ENCODE results near the gene NR6A1. TPM values are rescaled to one million over a fixed set of nuclear protein-coding genes. Genes with fewer than 3 reads are reported as not detected.
A peak's percentile ranks its signal among the peaks of the same experiment; 100 is the strongest.

NR6A1 gene
- total RNA-seq, 1 experiment from 2014 or later, result 97.7 TPM

DNA sequence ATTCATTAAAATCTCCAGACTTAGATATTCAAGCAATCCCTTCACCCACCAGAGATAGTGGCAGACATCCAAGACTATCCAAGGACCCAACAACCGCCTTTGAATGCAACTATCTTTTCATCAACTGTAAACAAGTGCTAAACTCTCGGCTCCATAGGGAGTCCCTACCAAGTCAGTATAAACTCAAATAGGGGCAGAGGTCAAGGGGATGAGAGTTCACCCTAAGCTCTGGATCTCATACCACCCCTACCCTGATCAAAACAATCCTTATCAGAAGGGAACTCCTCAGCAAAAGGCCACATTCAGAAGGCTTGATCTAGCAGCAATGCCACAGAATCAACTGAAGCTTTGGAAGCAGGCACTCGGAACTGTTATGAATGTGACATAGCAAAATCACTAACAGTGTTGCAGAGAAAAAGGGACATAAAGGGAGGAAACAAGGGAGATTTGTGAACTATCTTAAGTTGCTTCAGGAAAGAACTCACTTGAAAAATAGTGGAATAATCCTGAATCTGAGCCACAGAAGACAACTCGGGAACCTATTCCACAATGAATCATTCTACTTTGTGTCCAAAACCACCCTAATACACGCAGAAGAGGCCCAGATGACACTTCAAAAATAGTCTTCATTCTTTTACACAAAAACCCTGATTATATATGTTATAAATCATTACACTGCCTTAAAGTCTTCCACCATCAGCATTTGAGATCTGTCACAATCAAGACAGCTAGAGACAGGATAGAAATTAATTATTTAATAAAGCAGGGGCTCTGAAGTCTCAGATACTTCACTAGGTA lies 49.8 kb downstream of the NR6A1 start:
- H3K36me3 ChIP-seq (replicated peaks; ENCODE audit: control insufficient read depth, insufficient read depth, low read length), result no peaks in the 10 kb centered on the region; the same call in 1 of the 2 replicates
- peak; percentile 23 for DNase-seq
- no peaks in the 10 kb centered on the region for H3K27me3 ChIP-seq (ENCODE audit: control insufficient read depth, insufficient read depth, low read length)
- no peak overlapping the region for H3K4me3 ChIP-seq (ENCODE audit: insufficient read depth, low read depth, low read length)

GRCh38 chr9:124720429-124721108 lies 50.5 kb downstream of the NR6A1 start:
- DNase-seq, result no peak
- H3K4me3 ChIP-seq (ENCODE audit: insufficient read depth, low read depth, low read length), result no peak overlapping the region
- H3K27me3 ChIP-seq (ENCODE audit: control insufficient read depth, insufficient read depth, low read length), result no peaks in the 10 kb centered on the region
- H3K36me3 ChIP-seq (replicated peaks; ENCODE audit: control insufficient read depth, insufficient read depth, low read length), result no peaks in the 10 kb centered on the region; the same call in 1 of the 2 replicates

DNA sequence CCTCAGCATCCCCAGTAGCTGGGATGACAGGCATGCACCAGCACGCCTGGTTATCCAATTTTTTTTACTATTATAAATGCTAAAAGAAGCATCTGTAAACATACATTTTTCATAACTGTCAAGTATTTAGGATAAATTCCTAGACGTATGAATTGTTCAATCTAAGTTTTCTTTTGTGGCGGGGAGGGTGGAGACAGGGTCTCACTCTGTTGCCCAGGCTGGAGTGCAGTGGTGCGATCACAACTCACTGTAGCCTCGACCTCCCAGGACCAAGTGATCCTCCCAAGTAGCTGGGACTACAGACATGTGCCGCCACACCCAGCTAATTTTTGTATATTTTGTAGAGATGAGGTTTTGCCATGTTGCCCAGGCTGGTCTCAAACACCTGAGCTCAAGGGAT lies 52.2 kb downstream of the NR6A1 start:
- no peak overlapping the region for H3K4me3 ChIP-seq (ENCODE audit: insufficient read depth, low read depth, low read length)
- H3K27me3 ChIP-seq (ENCODE audit: control insufficient read depth, insufficient read depth, low read length), result no peaks in the 10 kb centered on the region
- no peaks in the 10 kb centered on the region; the same call in 1 of the 2 replicates for H3K36me3 ChIP-seq (replicated peaks; ENCODE audit: control insufficient read depth, insufficient read depth, low read length)
- no peak for DNase-seq

GRCh38 chr9:124717597-124717996 lies 53.5 kb downstream of the NR6A1 start:
- H3K4me3 ChIP-seq (ENCODE audit: insufficient read depth, low read depth, low read length), result no peak overlapping the region
- no peaks in the 10 kb centered on the region; the same call in 1 of the 2 replicates for H3K36me3 ChIP-seq (replicated peaks; ENCODE audit: control insufficient read depth, insufficient read depth, low read length)
- DNase-seq, result no peak
- no peaks in the 10 kb centered on the region for H3K27me3 ChIP-seq (ENCODE audit: control insufficient read depth, insufficient read depth, low read length)

DNA sequence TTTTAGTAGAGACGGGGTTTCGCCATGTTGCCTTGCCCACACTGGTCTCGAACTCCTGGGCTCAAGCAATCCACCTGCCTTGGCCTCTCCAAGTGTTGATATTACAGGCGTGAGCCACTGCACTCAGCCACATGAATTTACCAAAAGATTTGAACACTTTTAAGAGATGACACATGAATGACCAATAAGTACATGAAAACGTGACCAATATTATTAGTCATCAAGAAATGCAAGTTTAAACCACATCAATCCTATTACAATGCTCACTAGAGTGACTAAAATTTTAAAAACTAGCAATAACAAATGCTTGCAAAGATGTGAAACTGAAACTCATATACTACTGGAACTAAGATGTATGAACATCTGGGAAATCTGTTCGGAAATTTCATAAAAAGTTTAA lies 54.3 kb downstream of the NR6A1 start:
- H3K27me3 ChIP-seq (ENCODE audit: control insufficient read depth, insufficient read depth, low read length), result no peaks in the 10 kb centered on the region
- no peaks in the 10 kb centered on the region; the same call in 1 of the 2 replicates for H3K36me3 ChIP-seq (replicated peaks; ENCODE audit: control insufficient read depth, insufficient read depth, low read length)
- H3K4me3 ChIP-seq (ENCODE audit: insufficient read depth, low read depth, low read length), result no peak overlapping the region
- no peak for DNase-seq

GRCh38 chr9:124710766-124711165 lies 60.3 kb downstream of the NR6A1 start:
- Histone ChIP-seq H3K27me3 (ENCODE audit: control insufficient read depth, insufficient read depth, low read length) (no peaks in the 10 kb centered on the region), H3K4me3 (ENCODE audit: insufficient read depth, low read depth, low read length) (no peak overlapping the region), H3K36me3 (replicated peaks; ENCODE audit: control insufficient read depth, insufficient read depth, low read length) (no peaks in the 10 kb centered on the region)
- no peak for DNase-seq

DNA sequence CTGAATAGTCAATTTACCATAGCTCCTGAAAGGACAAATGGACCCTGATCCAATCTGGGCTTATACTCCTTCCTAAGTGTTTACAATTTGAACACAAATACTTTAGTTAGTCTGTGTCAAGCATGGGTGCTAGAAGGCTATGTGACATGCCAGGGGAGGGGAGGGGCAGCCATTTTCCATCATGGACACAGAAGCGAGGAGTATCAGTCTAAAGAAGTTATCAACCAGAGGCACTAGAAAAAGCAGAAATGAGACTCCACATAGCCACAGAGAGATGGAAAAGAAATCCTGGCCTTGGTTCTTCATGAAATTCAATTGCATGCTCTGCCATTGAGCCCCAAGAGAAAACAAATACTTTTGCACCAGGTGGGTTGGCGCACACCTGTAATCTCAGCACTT lies 61.8 kb downstream of the NR6A1 start:
- H3K36me3 ChIP-seq (replicated peaks; ENCODE audit: control insufficient read depth, insufficient read depth, low read length), result no peaks in the 10 kb centered on the region
- DNase-seq, result no peak
- H3K27me3 ChIP-seq (ENCODE audit: control insufficient read depth, insufficient read depth, low read length), result no peaks in the 10 kb centered on the region
- H3K4me3 ChIP-seq (ENCODE audit: insufficient read depth, low read depth, low read length), result no peak overlapping the region

- H3K36me3 ChIP-seq (replicated peaks; ENCODE audit: control insufficient read depth, insufficient read depth, low read length), result no peaks in the 10 kb centered on the region
- no peak for DNase-seq
- no peak overlapping the region for H3K4me3 ChIP-seq (ENCODE audit: insufficient read depth, low read depth, low read length)
- no peaks in the 10 kb centered on the region for H3K27me3 ChIP-seq (ENCODE audit: control insufficient read depth, insufficient read depth, low read length)
Measured at GRCh38 chr9:124708633-124709291, 62.3 kb downstream of the NR6A1 start.

DNA sequence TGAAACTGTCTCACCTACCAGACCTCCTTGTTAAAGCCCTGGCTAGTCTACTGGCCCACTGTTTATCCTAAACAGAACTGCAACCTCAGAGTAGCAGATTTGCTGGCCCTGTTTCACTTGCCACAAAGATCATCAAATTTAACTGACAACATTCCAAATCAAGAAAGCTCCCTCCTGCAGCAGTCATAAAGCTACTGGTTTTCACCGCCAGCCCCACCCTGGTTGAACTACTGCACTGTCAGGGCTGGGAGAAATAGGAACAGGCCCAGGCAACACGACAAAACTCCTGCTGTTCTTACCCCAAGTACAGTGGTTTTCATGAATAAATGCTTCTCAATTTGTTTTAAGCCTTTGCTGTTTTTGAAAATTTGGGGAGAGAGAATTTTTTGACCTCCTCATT lies 63.0 kb downstream of the NR6A1 start:
- Histone ChIP-seq H3K27me3 (ENCODE audit: control insufficient read depth, insufficient read depth, low read length) (no peaks in the 10 kb centered on the region), H3K36me3 (replicated peaks; ENCODE audit: control insufficient read depth, insufficient read depth, low read length) (no peaks in the 10 kb centered on the region), H3K4me3 (ENCODE audit: insufficient read depth, low read depth, low read length) (no peak overlapping the region)
- DNase-seq, result no peak

DNA sequence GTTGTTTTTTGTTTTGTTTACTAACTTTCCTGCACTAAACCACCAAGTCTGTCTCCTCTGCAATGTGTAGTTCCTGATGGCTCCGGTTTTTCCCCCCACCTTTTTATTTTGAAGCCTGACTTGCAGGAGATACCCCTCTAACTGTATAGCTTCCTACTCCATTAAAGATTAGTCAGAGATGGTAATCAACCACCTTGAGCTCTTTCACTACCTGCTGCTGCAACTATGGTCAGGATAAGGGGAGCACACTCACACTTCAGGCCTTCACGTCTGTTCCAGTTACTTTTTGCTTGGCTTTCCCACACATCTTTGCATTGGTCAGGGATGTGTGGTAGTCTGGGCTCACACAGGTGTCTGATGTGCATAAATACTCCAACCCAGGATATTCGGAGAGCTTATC lies 63.4 kb downstream of the NR6A1 start:
- H3K27me3 ChIP-seq (ENCODE audit: control insufficient read depth, insufficient read depth, low read length), result no peaks in the 10 kb centered on the region
- no peak for DNase-seq
- H3K4me3 ChIP-seq (ENCODE audit: insufficient read depth, low read depth, low read length), result no peak overlapping the region
- no peaks in the 10 kb centered on the region for H3K36me3 ChIP-seq (replicated peaks; ENCODE audit: control insufficient read depth, insufficient read depth, low read length)

GRCh38 chr9:124706685-124707084 lies 64.4 kb downstream of the NR6A1 start:
- no peak overlapping the region for H3K4me3 ChIP-seq (ENCODE audit: insufficient read depth, low read depth, low read length)
- no peak for DNase-seq
- no peaks in the 10 kb centered on the region for H3K36me3 ChIP-seq (replicated peaks; ENCODE audit: control insufficient read depth, insufficient read depth, low read length)
- no peaks in the 10 kb centered on the region for H3K27me3 ChIP-seq (ENCODE audit: control insufficient read depth, insufficient read depth, low read length)

DNA sequence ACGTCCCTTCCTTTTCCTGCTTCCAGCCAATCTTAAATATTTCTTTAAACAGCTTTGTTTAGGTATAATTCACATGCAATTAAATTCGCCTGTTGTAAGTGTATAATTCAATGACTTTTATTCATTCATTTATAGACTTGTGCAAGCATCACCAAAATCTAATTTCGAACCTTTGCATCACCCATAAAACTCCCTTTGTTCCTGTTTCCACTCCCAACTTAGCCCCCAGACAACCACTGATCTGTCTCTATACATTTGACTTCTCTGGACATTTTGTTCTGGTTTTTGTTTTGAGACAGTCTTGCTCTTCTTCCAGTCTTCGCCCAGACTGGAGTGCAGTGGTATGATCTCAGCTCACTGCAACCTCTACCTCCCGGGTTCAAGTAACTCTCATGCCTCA lies 71.5 kb downstream of the NR6A1 start:
- no peak for DNase-seq
- no peaks in the 10 kb centered on the region for H3K36me3 ChIP-seq (replicated peaks; ENCODE audit: control insufficient read depth, insufficient read depth, low read length)
- H3K27me3 ChIP-seq (ENCODE audit: control insufficient read depth, insufficient read depth, low read length), result no peaks in the 10 kb centered on the region
- H3K4me3 ChIP-seq (ENCODE audit: insufficient read depth, low read depth, low read length), result no peak overlapping the region

- Histone ChIP-seq H3K4me3 (ENCODE audit: insufficient read depth, low read depth, low read length) (no peak overlapping the region), H3K27me3 (ENCODE audit: control insufficient read depth, insufficient read depth, low read length) (no peaks in the 10 kb centered on the region), H3K36me3 (replicated peaks; ENCODE audit: control insufficient read depth, insufficient read depth, low read length) (no peaks in the 10 kb centered on the region)
- no peak for DNase-seq
Measured at GRCh38 chr9:124698265-124698664, 72.8 kb downstream of the NR6A1 start.

DNA sequence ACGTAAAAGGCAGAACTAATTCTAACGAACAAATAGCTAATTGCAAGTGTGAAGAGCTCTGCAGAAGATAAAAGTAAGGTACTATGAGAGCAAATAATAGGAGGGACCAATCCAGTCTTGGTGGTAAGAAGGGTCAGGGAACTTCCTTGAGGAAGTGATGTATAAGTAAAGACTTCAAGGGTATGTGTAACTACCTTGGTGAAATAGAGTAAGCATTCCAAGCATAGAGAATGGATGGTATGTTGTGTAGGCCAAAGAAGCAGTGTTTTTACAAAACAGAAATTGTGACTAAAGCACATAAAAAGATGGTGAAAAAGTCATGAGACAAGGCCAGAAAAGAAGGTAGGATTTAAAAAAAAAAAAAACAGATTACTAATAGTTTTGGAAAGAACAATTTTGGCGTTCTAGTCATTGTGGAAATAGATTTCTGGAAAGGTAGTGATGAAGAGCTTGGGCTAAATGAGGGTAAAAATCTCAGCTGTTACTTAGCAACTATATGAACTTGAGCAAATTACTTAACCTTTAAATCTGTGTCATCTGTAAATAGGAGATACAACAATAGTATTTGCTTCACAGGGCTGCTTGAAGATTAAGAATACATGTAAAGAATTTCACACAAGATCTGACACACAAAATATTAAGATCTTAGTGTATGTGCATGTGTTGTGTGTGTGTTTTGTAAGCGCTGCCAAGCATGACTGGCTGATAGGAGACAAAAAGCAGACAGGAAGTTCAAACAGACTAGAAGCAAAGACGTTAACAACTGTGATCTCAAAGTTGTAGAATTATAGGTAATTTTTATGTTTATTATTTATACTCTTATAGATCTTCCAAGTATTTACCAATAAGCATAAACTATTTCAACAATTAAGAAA lies 73.5 kb downstream of the NR6A1 start:
- H3K36me3 ChIP-seq (replicated peaks; ENCODE audit: control insufficient read depth, insufficient read depth, low read length), result no peaks in the 10 kb centered on the region
- H3K27me3 ChIP-seq (ENCODE audit: control insufficient read depth, insufficient read depth, low read length), result no peaks in the 10 kb centered on the region
- DNase-seq, result no peak
- no peak overlapping the region for H3K4me3 ChIP-seq (ENCODE audit: insufficient read depth, low read depth, low read length)

Measured in H7 (cell line).